NT2/D1 (cell line): ENCODE data around the gene FTCD.

Experiments
- SUZ12 ChIP-seq: IDR thresholded peaks from 2 replicates; pipeline ENCODE4 v1.6.1; 2011; ENCODE audit not compliant: insufficient read length, insufficient read depth; ENCODE audit errors: extremely low read depth
- YY1 ChIP-seq: IDR thresholded peaks from 2 replicates; pipeline ENCODE4 v1.6.1; 2011; ENCODE audit not compliant: insufficient read length, insufficient read depth
- ZNF274 ChIP-seq: IDR thresholded peaks from 2 replicates; pipeline ENCODE4 v1.6.1; 2011; ENCODE audit warnings: mild to moderate bottlenecking, low read depth, low read length

DNA sequence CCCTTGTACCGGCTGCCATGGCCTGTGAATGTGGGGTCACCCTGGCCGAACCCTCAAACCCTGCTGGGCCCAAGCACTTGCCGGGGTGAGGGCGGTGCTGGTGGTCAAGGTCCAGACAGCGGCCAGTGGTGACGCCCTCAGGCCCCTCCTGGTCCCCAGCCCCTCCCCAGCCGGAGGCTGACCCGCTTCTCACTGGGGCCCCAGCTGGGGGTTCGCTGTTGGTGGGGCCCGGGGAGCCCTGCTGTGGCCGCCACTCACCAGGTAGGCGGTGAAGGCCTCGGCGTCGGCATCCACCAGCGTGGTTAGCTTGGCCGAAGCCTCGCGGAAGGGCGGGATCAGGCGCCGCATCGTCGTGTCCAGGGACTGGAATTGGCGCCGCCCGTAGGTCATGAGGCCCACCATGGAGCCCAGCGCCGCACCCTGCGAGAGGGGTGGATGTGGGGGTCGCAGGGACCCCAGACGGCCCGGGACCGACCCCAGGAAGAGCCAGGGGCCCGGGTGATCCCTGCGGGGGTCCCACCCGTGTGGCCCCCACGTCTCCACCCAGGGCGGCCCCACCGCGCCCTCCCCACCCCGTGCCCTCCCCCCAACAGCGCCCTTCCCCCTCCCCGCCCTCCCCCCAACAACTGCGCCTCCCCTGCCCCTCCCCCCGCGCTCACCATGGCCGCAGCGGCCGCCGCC lies 10.1 kb downstream of the FTCD start:
- TF ChIP-seq YY1: no peak
- no peak for TF ChIP-seq ZNF274
- TF ChIP-seq SUZ12: no peak
